HG03558 (cell line): ENCODE data around the gene ZNRF1.

Source experiments
- ATAC-seq: cut with Tn5 transposase; IDR thresholded peaks from one replicate; pipeline ENCODE4 v1.9.1; 2021; ENCODE audit warnings: moderate number of reproducible peaks; ENCODE audit not compliant: unreplicated experiment; ENCODE audit errors: extremely low read depth

The ZNRF1 gene

GRCh38 chr16:75072239-75072947 is 73.6 kb downstream of the ZNRF1 start:
- no peak for ATAC-seq

GRCh38 chr16:75073545-75074303 is 74.9 kb downstream of the ZNRF1 start:
- no peak for ATAC-seq

GRCh38 chr16:75074304-75074793 is 75.5 kb downstream of the ZNRF1 start:
- no peak for ATAC-seq

- peak; percentile 85 for ATAC-seq
These were observed 76.3 kb downstream of the ZNRF1 start for GRCh38 chr16:75074920-75075687.

GRCh38 chr16:75075688-75076268 is 77.0 kb downstream of the ZNRF1 start:
- ATAC-seq, result no peak

GRCh38 chr16:75078886-75079285 is 80.1 kb downstream of the ZNRF1 start:
- no peak for ATAC-seq

- ATAC-seq, result no peak
These were observed 80.6 kb downstream of the ZNRF1 start for GRCh38 chr16:75079346-75079926.

- no peak for ATAC-seq
These were observed 81.6 kb downstream of the ZNRF1 start for GRCh38 chr16:75080205-75081029.

- no peak for ATAC-seq
These were observed 82.5 kb downstream of the ZNRF1 start for GRCh38 chr16:75081179-75081859.

- ATAC-seq, result no peak
These were observed 85.0 kb downstream of the ZNRF1 start for GRCh38 chr16:75083813-75084212.

GRCh38 chr16:75085556-75085955 is 86.7 kb downstream of the ZNRF1 start:
- no peak for ATAC-seq

- no peak for ATAC-seq
These were observed 87.5 kb downstream of the ZNRF1 start for GRCh38 chr16:75086281-75086680.

- no peak for ATAC-seq
These were observed 88.0 kb downstream of the ZNRF1 start for GRCh38 chr16:75086688-75087374.

GRCh38 chr16:75087375-75087979 is 88.7 kb downstream of the ZNRF1 start:
- no peak for ATAC-seq

- ATAC-seq, result no peak
These were observed 89.4 kb downstream of the ZNRF1 start for GRCh38 chr16:75088216-75088615.

GRCh38 chr16:75088934-75089333 is 90.1 kb downstream of the ZNRF1 start:
- no peak for ATAC-seq

- ATAC-seq, result no peak
These were observed 90.8 kb downstream of the ZNRF1 start for GRCh38 chr16:75089486-75090202.
